Measurements from ENCODE around the gene TENM4.

DNA sequence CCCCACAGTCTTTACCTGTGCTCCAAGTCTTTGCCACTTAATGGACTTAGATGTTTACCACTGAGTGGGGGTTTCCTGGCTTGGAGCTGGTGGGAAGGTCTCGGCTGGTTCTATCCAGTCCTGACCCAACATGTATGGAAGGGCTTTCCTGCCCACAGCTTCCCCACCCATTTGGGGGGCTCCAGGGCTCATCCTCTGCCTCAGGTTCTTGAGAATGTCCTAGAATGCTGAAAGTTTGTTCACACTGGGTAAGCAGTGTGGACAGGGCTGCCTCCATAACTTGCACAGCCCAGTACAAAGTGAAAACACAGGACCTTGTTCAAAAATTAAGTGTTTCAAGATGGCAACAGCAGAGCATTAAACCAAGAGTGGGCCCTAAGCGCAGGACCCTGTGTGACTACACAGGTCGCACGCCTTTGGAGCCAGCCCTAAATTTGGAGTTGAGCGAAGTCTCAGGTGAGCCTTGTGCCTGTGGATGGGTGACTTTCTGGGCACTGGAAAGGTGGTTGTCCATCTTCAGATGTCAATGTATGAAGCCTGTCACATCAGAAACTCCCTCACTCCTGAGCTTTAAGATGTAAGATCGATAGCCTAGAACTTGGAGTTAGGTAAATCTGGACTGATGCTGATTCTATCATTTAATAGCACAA lies 793.4 kb downstream of the TENM4 start:
- TF ChIP-seq, protein P1, sequence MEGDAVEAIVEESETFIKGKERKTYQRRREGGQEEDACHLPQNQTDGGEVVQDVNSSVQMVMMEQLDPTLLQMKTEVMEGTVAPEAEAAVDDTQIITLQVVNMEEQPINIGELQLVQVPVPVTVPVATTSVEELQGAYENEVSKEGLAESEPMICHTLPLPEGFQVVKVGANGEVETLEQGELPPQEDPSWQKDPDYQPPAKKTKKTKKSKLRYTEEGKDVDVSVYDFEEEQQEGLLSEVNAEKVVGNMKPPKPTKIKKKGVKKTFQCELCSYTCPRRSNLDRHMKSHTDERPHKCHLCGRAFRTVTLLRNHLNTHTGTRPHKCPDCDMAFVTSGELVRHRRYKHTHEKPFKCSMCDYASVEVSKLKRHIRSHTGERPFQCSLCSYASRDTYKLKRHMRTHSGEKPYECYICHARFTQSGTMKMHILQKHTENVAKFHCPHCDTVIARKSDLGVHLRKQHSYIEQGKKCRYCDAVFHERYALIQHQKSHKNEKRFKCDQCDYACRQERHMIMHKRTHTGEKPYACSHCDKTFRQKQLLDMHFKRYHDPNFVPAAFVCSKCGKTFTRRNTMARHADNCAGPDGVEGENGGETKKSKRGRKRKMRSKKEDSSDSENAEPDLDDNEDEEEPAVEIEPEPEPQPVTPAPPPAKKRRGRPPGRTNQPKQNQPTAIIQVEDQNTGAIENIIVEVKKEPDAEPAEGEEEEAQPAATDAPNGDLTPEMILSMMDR (IDR thresholded peaks at IDR 0.05; ENCODE audit: low read depth, low read length, missing input control), result no peak
- TF ChIP-seq, protein P2, sequence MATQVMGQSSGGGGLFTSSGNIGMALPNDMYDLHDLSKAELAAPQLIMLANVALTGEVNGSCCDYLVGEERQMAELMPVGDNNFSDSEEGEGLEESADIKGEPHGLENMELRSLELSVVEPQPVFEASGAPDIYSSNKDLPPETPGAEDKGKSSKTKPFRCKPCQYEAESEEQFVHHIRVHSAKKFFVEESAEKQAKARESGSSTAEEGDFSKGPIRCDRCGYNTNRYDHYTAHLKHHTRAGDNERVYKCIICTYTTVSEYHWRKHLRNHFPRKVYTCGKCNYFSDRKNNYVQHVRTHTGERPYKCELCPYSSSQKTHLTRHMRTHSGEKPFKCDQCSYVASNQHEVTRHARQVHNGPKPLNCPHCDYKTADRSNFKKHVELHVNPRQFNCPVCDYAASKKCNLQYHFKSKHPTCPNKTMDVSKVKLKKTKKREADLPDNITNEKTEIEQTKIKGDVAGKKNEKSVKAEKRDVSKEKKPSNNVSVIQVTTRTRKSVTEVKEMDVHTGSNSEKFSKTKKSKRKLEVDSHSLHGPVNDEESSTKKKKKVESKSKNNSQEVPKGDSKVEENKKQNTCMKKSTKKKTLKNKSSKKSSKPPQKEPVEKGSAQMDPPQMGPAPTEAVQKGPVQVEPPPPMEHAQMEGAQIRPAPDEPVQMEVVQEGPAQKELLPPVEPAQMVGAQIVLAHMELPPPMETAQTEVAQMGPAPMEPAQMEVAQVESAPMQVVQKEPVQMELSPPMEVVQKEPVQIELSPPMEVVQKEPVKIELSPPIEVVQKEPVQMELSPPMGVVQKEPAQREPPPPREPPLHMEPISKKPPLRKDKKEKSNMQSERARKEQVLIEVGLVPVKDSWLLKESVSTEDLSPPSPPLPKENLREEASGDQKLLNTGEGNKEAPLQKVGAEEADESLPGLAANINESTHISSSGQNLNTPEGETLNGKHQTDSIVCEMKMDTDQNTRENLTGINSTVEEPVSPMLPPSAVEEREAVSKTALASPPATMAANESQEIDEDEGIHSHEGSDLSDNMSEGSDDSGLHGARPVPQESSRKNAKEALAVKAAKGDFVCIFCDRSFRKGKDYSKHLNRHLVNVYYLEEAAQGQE (IDR thresholded peaks at IDR 0.05), result no peak
- no peak for TF ChIP-seq RAD21 (IDR thresholded peaks at IDR 0.05)
- TF ChIP-seq SP1 (IDR thresholded peaks at IDR 0.05), result no peak
- no peak for TF ChIP-seq FOXA2 (IDR thresholded peaks at IDR 0.05)
- TF ChIP-seq NR2F2 (IDR thresholded peaks at IDR 0.05), result no peak
- no peak for TF ChIP-seq YY1 (IDR thresholded peaks at IDR 0.05)
- TF ChIP-seq TAF1 (conservative IDR thresholded peaks at IDR 0.05), result no peak
- TF ChIP-seq, protein P3, sequence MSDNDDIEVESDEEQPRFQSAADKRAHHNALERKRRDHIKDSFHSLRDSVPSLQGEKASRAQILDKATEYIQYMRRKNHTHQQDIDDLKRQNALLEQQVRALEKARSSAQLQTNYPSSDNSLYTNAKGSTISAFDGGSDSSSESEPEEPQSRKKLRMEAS (IDR thresholded peaks at IDR 0.05), result no peak
